HuH-7.5 (cell line): ENCODE measurements around the gene SKOR1.

ENCODE experiments used
- DNase-seq: peaks from one replicate; pipeline ENCODE4 v3.0.0; 2011; ENCODE audit warnings: low spot score

SKOR1 gene

GRCh38 chr15:67853454-67853853 is 28.1 kb downstream of the SKOR1 start:
- DNase-seq, result no peak

GRCh38 chr15:67854358-67854757 is 29.0 kb downstream of the SKOR1 start:
- DNase-seq, result peak; percentile 64

- DNase-seq, result no peak
Measured at GRCh38 chr15:67855842-67856241, 30.5 kb downstream of the SKOR1 start.

- DNase-seq, result no peak
Measured at GRCh38 chr15:67857220-67857619, 31.9 kb downstream of the SKOR1 start.

- DNase-seq, result no peak
Measured at GRCh38 chr15:67859331-67859946, 34.1 kb downstream of the SKOR1 start.

GRCh38 chr15:67861983-67862382 is 36.7 kb downstream of the SKOR1 start:
- DNase-seq, result no peak

- DNase-seq, result no peak
Measured at GRCh38 chr15:67862750-67863441, 37.6 kb downstream of the SKOR1 start.

GRCh38 chr15:67863442-67863987 is 38.2 kb downstream of the SKOR1 start:
- DNase-seq, result peak; percentile 81

- no peak for DNase-seq
Measured at GRCh38 chr15:67865331-67865730, 40.0 kb downstream of the SKOR1 start.

- DNase-seq, result no peak
Measured at GRCh38 chr15:67865766-67866165, 40.5 kb downstream of the SKOR1 start.

GRCh38 chr15:67869701-67870100 is 44.4 kb downstream of the SKOR1 start:
- DNase-seq, result no peak

- no peak for DNase-seq
Measured at GRCh38 chr15:67870868-67871408, 45.6 kb downstream of the SKOR1 start.

- DNase-seq, result no peak
Measured at GRCh38 chr15:67873777-67874176, 48.5 kb downstream of the SKOR1 start.

- DNase-seq, result no peak
Measured at GRCh38 chr15:67878712-67879206, 53.5 kb downstream of the SKOR1 start.

- no peak for DNase-seq
Measured at GRCh38 chr15:67879440-67880129, 54.3 kb downstream of the SKOR1 start.

- DNase-seq, result no peak
Measured at GRCh38 chr15:67880651-67881182, 55.4 kb downstream of the SKOR1 start.

- DNase-seq, result no peak
Measured at GRCh38 chr15:67882487-67883233, 57.4 kb downstream of the SKOR1 start.

GRCh38 chr15:67883234-67883773 is 58.0 kb downstream of the SKOR1 start:
- no peak for DNase-seq

- DNase-seq, result no peak
Measured at GRCh38 chr15:67884009-67884408, 58.7 kb downstream of the SKOR1 start.
